ENCODE results near the gene ENOX1.
A peak's percentile ranks its signal among the peaks of the same experiment; 100 is the strongest.

GRCh38 chr13:43787997-43788396 lies 1.2 kb upstream of the ENOX1 start:
- peak; percentile 21; the same call in 1 of the 2 replicates for TF ChIP-seq CTCF (conservative IDR thresholded peaks at IDR 0.05)
- no peak for TF ChIP-seq ZFX (IDR thresholded peaks at IDR 0.05)

Measured in C4-2B (cell line).